ENCODE data around the gene TET3. TPM values are rescaled to one million over a fixed set of nuclear protein-coding genes. Genes with fewer than 3 reads are reported as not detected.

The TET3 gene
- total and polyA plus RNA-seq, 2 of the 8 experiments (the other 6 are each of a cell fraction or from before 2014, with no cell fraction given): 4.5 to 21.1 TPM

DNA sequence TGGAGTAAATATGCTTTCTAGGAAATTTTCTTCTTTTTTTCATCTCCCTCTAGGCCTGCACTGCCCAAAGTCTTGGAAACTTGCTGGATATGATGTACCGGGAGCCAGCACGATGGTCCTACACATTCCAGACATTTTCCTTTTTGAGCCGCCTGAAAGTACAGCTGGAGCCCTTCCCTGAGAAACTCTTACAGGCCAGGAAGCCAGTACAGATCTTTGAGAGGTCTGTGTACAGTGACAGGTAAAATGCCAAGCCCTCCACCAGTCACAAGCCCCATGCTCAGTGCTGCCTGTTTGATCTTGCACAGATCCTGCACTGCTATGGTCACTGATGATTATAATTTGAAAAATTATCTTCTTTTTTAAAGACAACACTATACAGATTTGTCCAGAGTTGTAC lies 38.0 kb upstream of the TET3 start:
- Histone ChIP-seq H3K56ac (replicated peaks; ENCODE audit: insufficient read length, low read depth, low read length) (no peak overlapping the region), H3K9me3 (ENCODE audit: insufficient read depth in 2 of 2, low read depth in 1 of 2, low read length in 1 of 2) (no peaks in the 10 kb centered on the region), H2BK15ac (ENCODE audit: low read length) (no peak overlapping the region), H3K27ac (ENCODE audit: low read depth, low read length) (no peak overlapping the region), H2BK12ac (ENCODE audit: low read depth, low read length) (no peak overlapping the region), H3K4me3 (ENCODE audit: extremely low read depth in 1 of 4, insufficient read depth in 2 of 4, low read depth in 3 of 4, low read length in 4 of 4) (no peak overlapping the region), H3K36me3 (ENCODE audit: control insufficient read depth in 2 of 4, insufficient read depth in 4 of 4, low read length in 3 of 4) (peaks cover 13 to 55% (median 40%) of the 10 kb centered on the region in 4 experiments), H3K23me2 (ENCODE audit: low read depth, low read length) (no peaks in the 10 kb centered on the region), H3K18ac (ENCODE audit: extremely low read depth, low read length) (no peak overlapping the region), H3K4me1 (replicated peaks in 1 of 4; ENCODE audit: control insufficient read depth in 3 of 4, insufficient read depth in 4 of 4, low read length in 3 of 4) (no peaks in the 10 kb centered on the region), H2BK120ac (replicated peaks; ENCODE audit: low read depth, low read length) (no peak overlapping the region), H3K23ac (ENCODE audit: insufficient read length) (no peak overlapping the region), H3K14ac (ENCODE audit: insufficient read length) (no peak overlapping the region), H4K5ac (ENCODE audit: insufficient read length, low read depth, low read length) (no peak overlapping the region), H3K79me2 (ENCODE audit: control insufficient read depth in 1 of 2, insufficient read depth in 2 of 2, low read length in 2 of 2) (peaks cover 0 to 33% of the 10 kb centered on the region in 2 experiments; a peak in 2 of 4 replicates), H3K79me1 (ENCODE audit: low read depth, low read length) (peaks cover 3% of the 10 kb centered on the region; the same call in 1 of the 2 replicates), H2BK20ac (ENCODE audit: low read length) (no peak overlapping the region), H2AFZ (ENCODE audit: low read length) (no peak overlapping the region), H3K4ac (replicated peaks; ENCODE audit: insufficient read length, low read depth, low read length) (no peak overlapping the region), H3K27me3 (replicated peaks in 1 of 4; ENCODE audit: control insufficient read depth in 3 of 4, extremely low read depth in 1 of 4, insufficient read depth in 3 of 4, low read length in 3 of 4) (no peaks in the 10 kb centered on the region), H2AK5ac (ENCODE audit: low read depth, low read length) (no peak overlapping the region), H2BK5ac (ENCODE audit: low read depth, low read length) (no peak overlapping the region), H4K20me1 (replicated peaks in 1 of 2; ENCODE audit: control insufficient read depth in 1 of 2, insufficient read depth in 2 of 2, low read length in 2 of 2) (peaks cover 4 to 20% of the 10 kb centered on the region in 2 experiments), H3K9ac (replicated peaks in 1 of 4; ENCODE audit: extremely low read depth in 1 of 4, low read depth in 3 of 4, low read length in 3 of 4) (no peak overlapping the region), H3K4me2 (ENCODE audit: insufficient read depth in 1 of 2, low read depth in 2 of 2, low read length in 2 of 2) (no peak overlapping the region), H4K91ac (replicated peaks; ENCODE audit: insufficient read length, low read length) (no peak overlapping the region), H4K8ac (ENCODE audit: extremely low read depth, insufficient read depth, low read length) (no peak overlapping the region)
- ChIA-PET CTCF (ENCODE audit: partially characterized antibody) (interaction anchor here (3.9 kb wide), 1 partner anchor 9 kb away, joined by 14 read pairs; no protein-coding TSS in a partner anchor), POLR2A (ENCODE audit: partially characterized antibody) (interaction anchor here (0.8 kb wide), 1 partner anchor 13 kb away, joined by 3 read pairs; no protein-coding TSS in a partner anchor)
- no peak for DNase-seq (ENCODE audit: low read depth in 1 of 2, low spot score in 2 of 2)
- FAIRE-seq: no peak
- TF ChIP-seq NRF1 (IDR thresholded peaks at IDR 0.05; ENCODE audit: low read depth, low read length) (no peak), HDAC2 (IDR thresholded peaks at IDR 0.05; ENCODE audit: borderline replicate concordance in 1 of 2, low read depth in 2 of 2, low read length in 2 of 2) (no peak), CTCF (IDR thresholded peaks at IDR 0.05; ENCODE audit: control extremely low read depth in 1 of 3, insufficient read depth in 1 of 3, low read depth in 1 of 3, low read length in 3 of 3) (no peak), EGR1 (IDR thresholded peaks at IDR 0.05; ENCODE audit: borderline replicate concordance, low read depth, low read length) (no peak), POLR2AphosphoS5 (IDR thresholded peaks at IDR 0.05; ENCODE audit: low read depth, low read length) (no peak), KDM1A (IDR thresholded peaks at IDR 0.05; ENCODE audit: borderline replicate concordance, low read length) (no peak), EZH2 (IDR thresholded peaks at IDR 0.05; ENCODE audit: low read depth, low read length, severe bottlenecking) (no peak)
- TF ChIP-seq, protein P1, sequence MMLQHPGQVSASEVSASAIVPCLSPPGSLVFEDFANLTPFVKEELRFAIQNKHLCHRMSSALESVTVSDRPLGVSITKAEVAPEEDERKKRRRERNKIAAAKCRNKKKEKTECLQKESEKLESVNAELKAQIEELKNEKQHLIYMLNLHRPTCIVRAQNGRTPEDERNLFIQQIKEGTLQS (IDR thresholded peaks at IDR 0.05; ENCODE audit: insufficient read depth, low read depth, low read length): no peak
- WGBS, 2 experiments (ENCODE audit: extremely low coverage in 1 of 2, insufficient coverage in 1 of 2, insufficient read length in 1 of 2, insufficient replicate concordance in 2 of 2, low coverage in 1 of 2, low lambda C conversion rate in 2 of 2, missing lambda C conversion rate in 1 of 2): 95% methylated on average over 3 of the region's 3 CpGs; no CpG with 5 or more reads in 1 of the 2 experiments

All from H1 (cell line).